Right renal pelvis (tissue), 4 donors: ENCODE results near the gene TEX10. TPM values are rescaled to one million over a fixed set of nuclear protein-coding genes. Genes with fewer than 3 reads are reported as not detected.

Experiments
- DNase-seq, 4 donors: peaks; one replicate each; pipeline ENCODE4 v3.0.0-alpha.2; 2013; ENCODE audit warnings: low read depth in 4 of 4, low spot score in 3 of 4, missing footprints in 1 of 4
- polyA plus RNA-seq, 4 donors: library from polyadenylated mRNA; unstranded; fragments of 120-200 nt; gene quantifications; one replicate each; pipeline ENCODE4 v1.2.1, GENCODE V29; 2013; ENCODE audit not compliant: insufficient read length in 4 of 4

The TEX10 gene
- polyA plus RNA-seq, 4 donors: 36.4 to 45.7 (median 43.7) TPM

DNA sequence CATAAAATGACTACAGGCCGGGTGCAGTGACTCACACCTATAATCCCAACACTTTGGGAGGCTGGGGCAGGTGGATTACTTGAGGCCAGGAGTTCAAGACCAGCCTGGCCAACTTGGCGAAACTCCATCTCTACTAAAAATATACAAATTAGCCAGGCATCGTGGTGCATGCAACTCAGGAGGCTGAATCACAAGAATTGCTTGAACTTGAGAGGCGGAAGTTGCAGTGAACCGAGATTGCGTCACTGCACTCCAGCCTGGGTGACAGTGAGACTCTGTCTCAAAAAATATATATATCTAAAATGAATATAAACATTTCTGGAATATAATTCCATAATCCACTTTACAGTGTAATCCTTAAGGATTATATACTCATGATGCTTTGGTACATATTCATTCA is 66.5 kb downstream of the TEX10 start:
- DNase-seq: no peak

DNA sequence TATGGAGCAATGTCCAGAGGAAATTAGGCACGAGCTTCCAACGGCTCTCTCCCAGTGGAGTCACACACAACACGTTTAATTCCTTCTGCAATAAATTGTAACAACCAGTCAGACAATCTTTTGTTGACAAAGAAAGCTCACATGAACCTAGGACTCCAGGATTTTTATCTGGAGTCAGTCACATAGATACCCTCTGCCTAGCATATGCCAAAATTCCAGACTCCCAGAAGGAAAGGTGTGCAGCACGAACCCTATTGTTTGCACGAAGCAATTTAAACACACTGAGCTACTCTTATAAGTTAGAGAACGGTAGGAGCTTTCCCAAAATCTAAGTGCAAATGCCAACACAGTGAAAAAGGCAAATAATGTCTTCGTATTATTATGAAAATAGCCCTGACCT is 67.1 kb downstream of the TEX10 start:
- DNase-seq: no peak

DNA sequence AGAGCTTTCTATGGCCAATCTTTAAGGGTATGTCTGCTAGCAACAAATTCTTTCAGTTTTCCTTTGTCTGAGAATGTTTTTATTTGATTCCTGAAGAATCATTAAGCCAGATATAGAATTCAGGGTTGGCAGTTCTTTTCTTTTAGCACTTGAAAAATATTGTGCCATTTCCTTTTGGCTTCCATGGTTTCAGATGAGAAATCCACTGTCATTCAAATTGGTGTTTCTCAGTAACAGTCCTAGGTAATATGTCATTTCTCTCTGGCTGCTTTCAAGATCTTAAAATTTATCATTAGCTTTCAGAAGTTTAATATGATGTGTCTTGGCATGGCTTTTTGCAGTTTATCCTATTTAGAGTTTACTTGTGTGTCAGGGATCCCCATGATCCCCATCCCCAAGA is 67.7 kb downstream of the TEX10 start:
- no peak for DNase-seq

DNA sequence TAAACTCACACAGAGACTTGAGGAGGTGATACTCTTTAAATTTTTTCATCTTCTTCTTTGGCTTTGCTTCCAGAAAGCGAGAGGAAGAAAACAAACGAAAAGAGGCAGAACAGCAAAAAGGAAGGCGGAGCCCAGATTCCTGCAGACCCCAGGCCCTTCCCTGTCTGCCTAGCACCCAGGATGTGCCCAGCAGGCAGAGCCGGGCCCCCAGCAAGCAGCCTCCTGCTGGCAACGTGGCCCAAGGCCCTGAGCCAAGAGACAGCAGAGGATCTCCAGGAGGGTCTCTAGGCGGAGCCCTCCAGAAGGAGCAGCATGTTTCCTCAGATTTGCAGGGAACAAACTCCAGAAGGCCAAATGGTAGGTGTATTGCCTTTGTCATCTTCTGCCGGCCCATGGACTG is 68.5 kb downstream of the TEX10 start:
- DNase-seq: no peak

DNA sequence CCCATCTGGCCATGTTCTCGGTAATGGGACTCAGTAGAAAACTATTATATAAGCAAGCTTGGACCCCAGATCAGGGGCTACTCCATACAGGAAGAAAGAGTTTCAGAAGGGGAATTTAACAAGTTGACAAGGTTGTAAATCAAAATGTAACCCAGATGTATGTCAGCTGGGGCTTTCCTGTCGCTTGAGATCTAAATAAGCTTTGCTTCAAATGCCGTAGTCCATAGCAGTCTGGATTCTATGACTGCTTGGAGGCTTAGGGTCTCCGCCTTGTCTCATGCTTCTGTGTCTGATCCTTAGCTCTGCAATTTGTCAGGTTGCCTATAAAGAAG is 70.4 kb downstream of the TEX10 start:
- DNase-seq: no peak

DNA sequence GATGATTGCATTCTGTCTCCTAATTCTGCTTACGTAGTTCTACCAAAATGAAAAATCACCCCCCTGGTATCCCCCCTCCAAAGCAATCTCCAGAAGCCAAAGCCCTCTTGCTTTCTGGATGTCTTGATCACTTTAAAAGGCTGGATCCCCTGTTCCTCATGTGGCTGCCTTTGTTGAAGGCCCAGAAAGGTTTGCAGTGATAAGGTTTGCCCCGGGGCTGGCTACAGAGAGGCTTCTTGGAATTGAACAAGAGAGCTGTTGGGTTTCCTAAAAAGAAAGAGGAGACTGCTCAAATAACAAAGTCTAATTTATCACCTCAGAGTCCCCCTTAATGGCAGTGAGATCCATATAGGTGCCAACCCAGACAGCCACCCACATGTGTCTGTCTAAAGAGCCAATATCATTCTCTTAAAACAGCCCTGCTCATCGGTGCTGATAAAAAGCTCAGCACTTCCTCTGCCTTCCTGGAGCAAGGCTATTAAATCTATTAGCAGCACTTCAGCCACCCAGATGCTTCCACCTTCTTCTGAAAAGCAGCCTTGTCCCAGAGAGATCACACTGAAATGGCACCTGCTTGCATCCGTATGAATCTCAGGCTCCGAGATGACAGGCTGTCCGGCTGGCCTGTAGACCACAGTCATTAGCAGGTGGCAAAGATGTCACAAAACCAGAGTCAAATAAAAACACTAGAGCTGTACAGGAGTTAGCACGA is 70.9 kb downstream of the TEX10 start:
- no peak for DNase-seq

DNA sequence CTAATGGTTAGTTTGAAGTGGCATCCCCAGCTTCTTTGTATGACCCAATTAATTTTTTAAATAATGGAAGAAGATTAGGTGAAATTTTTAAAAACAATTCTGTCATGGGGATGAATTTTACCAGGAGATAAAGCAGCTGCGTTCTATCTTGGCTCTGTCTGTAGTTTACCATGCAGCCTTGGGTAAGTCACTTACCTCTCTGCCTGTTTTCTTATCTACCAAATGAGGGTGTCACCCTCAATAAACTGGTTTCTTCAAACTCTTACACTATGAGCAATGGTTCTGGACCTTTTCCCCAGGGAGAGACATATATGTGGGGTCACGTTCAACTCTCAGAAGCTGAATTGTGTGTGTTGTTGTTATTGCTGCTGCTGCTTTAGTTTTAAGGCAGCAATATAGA is 71.7 kb downstream of the TEX10 start:
- no peak for DNase-seq

DNA sequence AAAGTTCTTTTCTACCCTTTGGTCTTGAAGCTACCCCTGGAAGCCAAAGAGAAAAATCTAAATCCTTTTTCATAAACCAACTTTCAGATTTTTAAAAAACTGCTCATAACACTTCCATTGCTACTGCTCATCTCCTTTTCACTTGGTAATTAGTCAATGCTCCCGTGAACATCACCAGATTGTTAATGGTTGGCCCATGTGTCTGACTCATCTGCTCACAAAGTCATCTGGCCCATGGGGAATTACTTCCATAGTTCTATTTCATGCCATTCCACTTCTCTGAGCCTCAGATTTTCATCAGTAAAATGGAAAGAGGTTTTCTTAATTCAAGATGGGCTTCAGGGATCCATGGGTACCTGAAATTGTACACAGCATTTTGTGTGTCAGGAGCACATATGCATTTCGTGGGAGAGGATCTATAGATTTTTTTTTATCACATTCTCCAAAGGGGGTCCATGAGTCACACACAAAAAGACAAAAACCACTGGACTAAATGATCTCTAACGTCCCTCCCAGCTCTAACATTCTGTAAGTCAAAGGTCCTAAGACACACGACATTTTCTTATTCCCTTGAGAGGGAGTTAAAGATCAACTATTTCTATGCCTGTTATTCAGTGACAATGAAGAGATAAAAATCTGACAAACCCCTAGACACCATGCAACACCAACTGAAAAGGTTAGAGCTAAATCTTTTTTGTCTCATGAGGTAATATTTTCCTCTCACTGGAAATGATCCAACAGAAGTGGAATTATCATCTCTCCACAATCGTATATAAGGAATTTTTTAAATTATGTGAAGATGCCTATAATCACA is 75.4 kb downstream of the TEX10 start:
- DNase-seq: no peak

DNA sequence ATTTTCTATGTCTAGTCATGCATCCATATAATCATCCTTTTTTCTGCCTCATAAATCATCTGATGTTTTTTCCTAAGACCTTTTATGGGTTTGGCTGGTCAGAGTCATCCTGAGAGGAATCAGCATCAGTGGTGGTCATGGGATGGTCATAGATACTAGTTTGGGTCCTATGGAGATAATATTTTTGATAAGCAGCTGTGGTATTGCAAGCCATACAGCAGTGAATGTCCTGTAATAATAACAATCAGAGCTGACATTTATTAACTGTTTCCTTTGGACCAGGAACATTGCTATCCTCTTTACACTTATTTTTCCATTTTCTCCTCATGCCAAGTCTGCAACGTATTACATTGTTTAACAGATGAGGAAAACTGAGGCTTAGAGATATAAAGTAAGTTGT is 83.1 kb downstream of the TEX10 start:
- DNase-seq: no peak

DNA sequence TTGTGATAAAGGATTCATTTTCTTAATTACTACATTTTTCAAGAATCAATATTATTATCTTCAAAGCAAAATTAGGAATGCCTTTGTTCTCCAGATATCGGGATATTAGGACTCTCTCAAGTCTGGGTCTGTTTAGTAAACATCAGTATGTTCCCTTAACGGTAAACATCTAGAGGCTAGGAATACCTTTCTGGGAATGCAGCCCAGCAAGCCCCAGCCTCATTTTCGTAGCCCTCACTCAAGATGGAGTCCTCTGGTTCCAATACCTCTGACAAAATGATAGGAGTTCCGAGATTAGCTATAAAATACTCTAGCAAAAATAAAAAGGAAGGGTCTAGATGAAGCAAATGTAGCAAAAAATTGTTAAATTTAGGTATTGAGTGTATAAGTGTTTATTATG is 84.5 kb downstream of the TEX10 start:
- no peak for DNase-seq

DNA sequence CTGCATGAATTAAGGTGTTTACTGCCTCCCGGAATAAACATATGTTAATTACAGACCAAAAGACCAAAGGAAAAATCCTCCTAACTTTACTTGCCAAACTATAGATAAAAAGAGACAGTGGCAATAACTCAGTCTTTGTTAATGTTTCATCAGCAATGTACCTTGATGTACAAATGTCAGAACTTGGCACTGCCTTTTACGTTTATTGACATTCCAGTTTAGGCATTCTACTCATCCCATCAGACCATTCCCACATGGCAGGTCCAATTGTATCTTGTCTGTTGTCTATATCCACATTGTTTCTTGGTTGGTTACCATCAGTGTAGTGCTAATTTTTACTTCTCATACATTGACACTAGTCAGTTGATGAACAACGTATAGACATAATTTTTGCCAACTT is 85.5 kb downstream of the TEX10 start:
- no peak for DNase-seq

Other genes starting within 250 kb of the TEX10 start
- 10 to 100 TPM; 21.3 to 24.6 (median 23.8) TPM for gene MSANTD3, start 74.2 kb upstream of the TEX10 start, polyA plus RNA-seq
- 10 to 100 TPM in 1 of 4 donors, 1 to 10 TPM in 3; 4.2 to 10.1 (median 6.0) TPM for gene TMEFF1, start 120.2 kb upstream of the TEX10 start, polyA plus RNA-seq
- gene CAVIN4, start 225.1 kb upstream of the TEX10 start, polyA plus RNA-seq: 1 to 10 TPM; 2.5 to 3.3 (median 3.0) TPM